NOMO-1 treated with dmso at 0.1 percent for 144 hours (cell line): ENCODE data around the gene STXBP4.
"Not testable (repeated sequence)": the region's sequence is repeated elsewhere in the genome, so short reads cannot be mapped to it uniquely, and the experiment has no call there.

ENCODE experiments used
- DNase-seq: peaks from one replicate; lab custom pipeline; 2025; ENCODE audit not compliant: unreplicated experiment; lab: John Stamatoyannopoulos, UW

STXBP4 gene

DNA sequence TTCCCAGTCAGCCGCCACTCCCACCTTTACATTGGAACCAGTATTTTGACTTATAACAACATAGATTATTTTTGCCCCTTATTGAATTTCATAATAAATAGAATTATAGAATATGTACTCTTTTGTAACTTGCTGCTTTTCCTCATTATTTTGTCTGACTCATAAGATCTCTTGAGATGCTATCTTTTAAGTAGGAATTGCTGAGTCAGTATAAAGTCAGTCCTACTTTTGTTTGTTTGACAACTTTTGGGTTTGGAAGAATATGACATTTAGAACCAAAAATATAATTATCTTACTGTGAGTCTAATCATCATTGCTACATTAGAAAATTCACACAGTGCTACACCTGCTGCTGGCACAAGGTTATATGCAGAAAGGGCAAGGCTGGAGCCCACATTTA, 69.7 kb downstream of the STXBP4 start:
- DNase-seq: no peak

DNA sequence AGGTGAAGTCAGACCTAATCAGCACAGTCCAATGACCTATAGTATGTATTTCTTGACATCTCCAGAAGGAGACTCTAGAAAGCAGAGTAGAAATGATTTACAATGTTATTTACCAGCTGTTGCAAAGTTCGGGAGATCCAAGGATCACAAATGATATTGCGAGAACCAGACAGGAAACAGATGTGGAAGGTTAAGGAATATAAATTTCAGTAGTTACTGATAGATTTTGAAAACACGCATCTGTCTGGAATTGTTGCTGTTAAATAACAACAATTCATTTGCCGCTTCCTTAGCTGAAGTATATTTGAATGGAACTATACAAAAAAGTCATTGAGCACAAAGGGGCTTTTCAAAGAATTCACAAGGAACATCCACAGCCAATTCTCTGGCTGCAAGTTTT, 72.0 kb downstream of the STXBP4 start:
- no peak for DNase-seq

DNA sequence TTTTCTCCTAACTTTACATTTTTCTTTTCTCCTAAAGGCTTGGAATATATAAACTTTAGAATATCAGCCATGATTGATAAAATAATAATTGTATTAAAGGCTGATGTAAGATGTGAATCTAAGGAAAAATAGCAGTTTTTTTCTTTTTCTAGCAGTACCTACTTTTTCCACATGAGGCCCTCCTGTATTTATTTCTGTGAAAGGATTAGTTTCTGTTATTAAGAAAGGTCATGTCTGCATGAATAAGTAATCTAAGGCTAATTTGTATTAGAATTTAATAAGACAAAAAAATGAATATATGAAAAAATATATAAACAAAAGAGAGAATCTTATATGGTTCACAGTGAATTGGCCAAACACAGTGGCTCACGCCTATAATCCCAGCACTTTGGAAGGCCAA, 85.3 kb downstream of the STXBP4 start:
- no peak for DNase-seq

DNA sequence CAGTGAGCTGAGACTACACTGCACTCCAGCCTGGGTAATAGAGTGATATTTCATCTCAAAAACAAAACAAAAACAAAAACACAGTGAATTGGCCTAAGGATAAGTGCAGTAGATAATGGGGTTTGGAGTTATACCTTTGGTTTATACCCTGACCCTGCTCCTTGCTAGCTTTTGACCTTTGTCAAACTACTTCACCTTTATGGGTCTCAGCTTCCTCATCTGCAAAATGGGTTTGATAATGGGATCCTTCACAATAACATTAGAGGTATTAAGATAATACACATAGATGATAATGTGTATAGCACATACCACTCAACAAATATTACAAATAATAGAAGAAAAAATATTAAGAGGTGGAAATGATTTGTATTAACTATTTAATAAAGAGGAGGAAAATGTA, 85.9 kb downstream of the STXBP4 start:
- no peak for DNase-seq

DNA sequence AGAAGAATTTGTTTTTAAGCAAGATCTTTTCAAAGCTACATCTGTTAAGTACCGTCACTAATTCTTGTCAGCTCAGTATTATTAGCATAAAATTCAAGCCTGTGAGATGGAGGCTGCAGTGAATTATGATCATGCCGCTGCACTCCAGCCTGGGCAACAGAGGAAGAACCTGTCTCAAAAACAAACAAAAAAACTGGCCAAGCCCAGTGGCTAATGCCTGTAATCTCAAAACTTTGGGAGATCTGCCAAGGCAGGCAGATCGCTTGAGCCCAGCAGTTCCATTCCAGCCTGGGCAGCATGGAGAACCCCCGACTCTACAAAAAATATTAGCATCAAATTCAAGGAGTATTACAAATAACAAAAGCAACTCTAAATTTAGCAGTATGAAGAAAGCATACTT, 88.0 kb downstream of the STXBP4 start:
- DNase-seq: no peak

DNA sequence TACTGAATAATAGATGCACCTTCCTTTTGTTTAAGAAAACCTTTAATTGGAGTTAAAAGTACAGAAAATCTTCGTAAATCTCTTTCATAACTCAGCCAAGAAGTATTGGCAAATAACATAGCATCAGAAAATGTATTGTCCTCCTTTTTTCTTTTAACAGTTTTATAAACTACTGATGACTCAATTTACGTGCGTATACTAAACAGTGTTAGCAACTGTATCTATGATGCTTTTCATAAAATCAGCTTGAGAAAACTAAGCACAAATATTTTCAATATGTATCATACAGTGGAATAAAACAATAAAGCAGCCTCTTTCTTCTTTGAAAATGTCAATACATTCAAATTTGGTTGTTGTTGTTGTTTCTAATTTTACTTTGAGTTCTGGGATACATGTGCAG, 88.6 kb downstream of the STXBP4 start:
- no peak for DNase-seq

DNA sequence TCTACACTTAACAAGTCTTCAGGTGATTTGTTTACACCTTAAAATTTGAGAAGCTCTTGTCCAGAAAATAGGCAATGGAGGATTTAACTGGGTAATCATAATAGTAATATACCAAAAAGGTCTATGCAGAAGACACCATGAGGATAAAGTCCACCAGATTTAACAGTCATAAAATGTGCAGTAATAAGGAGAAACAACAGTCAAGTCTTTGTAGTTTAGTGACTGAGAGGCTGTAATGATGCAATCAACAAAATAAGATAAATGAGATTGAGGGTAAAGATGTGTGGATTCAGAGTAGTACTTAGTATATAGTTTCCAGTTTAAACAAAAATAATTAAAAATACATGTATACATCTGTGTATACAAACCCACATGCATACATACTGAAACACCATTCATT, 91.2 kb downstream of the STXBP4 start:
- DNase-seq: no peak

DNA sequence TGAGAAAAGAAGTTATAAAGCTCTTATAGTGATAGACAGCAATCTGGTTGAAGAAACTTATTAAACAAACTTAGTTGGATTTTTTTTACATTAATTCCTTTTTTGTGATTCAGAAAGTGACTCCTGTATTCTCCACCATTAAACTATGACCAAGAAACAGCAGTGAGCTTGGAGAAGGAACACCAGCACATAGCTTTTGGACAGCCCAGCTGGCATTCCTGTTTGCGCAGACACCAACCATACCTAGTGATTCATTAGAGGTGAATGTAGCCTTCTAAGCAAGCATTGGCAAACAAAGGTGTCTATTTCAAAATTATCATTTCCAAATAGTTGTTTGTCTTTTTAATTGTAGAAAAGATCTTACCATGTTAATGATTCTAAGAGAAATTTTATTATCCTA, 94.4 kb downstream of the STXBP4 start:
- DNase-seq: no peak

DNA sequence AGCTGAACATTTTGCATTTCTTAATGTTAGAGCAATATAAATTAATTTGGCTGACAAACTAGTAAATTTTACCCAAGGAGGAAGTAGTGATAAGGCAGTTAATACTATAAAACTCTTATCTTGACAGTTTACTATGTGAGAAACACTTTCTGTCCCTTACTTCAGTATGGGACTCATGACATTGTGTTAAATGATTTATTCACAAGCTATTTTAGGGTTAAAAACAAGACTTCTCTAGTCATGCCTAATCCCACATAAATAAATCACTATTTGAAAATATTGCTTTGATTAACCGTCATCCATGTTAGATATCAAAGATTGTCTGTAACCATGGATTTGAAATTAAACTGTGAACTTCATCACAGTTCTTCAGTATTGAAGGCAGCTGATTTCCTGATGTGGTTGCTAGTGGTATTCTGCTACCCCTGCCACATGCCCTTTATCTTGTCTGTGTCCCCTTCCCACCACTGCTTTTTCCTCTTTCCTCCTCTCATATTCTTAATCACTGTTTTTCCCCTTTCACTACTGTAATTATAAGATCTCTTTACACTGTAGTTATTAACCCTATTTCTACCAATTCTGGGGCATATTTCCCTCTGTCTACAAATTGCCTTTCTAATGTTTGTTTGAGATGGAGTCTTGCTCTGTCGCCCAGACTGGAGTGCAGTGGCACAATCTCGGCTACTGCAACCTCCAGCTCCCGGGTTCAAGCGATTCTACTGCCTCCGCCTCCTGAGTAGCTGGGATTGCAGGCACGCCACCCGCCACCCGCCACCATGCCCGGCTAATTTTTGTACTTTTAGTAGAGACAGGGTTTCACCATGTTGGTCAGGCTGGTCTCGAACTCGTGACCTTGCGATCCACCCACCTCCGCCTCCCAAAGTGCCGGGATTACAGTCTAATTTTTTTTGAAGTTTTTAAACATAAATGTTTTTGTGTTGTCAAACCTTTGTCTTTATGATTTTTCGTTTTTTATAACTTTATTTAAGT, 95.6 kb downstream of the STXBP4 start:
- no peak for DNase-seq

DNA sequence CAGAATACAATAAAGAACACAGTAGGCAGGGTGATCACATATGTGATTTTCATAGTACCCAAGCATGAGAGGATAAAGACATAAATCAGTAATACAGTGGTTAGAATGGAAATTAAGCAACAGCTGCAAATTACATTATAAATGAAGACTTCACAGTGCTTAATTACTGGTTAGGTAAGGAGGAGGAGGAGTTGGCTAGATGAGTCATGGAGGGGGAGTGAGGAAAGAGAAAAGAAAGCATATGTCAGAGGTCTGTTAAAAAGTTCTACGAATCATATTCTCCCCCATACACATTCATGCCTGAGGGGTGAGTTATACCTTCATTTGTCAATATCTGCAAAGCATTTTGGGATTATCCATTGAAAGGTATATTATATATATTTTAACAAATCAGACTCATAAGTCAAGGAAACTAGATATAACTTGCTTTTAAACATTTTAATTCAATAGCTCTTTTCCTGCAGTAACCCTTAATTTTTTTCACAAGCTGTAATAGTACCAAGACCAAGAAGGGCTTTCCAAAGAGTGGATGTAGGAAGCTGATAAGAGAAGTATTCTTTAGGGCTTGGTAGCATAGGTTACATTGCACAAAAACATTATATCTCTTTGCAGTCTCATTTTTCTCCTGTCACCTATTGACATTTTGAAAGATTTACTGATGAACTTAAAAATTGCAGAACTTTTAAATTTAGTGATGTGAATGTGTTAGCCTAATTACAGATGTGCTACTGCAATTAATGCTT, 99.3 kb downstream of the STXBP4 start:
- peak; percentile 80 for DNase-seq

DNA sequence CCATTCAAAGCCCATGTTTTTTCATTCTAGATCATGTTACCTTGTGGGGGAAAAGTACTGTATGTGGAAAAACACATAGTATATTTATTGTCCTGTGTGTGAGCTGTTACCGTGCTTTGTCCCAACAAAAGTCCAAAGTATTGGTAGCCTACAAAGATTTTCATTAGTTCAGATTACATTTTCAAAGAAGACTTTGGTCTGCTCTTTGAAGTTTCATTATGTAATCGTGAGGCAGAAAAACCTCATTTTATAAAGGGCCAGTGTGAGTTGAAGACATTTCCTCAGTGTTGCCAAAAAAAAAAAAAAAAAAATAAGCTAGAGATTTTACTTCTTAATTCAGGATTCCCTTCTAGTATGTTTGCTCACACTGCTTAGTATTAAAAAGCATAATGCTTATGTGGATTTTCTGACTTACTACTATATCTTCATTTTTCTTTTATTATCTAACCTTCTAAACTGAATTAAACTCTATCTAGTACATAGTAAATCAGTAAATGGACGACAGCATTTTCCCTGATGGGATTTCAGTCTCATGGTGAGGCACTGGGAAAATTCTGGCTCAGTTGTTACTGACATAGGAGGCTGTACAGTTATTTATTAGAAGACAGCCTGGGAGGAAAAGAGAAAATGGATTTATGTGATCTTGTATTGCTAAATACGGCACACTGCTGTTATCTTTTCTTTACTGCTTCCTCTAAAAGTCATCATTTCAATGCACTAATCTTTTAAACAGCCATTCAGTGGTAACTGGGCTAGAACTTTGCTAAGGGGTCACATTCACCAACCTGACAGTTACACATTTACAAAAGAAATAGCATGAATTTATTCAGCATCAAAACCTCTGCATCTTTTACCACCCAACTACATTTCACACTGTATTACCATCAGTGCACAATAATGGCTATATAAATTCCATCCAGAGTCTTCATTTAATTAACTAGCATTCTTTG, 100.6 kb downstream of the STXBP4 start:
- DNase-seq: peak; percentile 8

DNA sequence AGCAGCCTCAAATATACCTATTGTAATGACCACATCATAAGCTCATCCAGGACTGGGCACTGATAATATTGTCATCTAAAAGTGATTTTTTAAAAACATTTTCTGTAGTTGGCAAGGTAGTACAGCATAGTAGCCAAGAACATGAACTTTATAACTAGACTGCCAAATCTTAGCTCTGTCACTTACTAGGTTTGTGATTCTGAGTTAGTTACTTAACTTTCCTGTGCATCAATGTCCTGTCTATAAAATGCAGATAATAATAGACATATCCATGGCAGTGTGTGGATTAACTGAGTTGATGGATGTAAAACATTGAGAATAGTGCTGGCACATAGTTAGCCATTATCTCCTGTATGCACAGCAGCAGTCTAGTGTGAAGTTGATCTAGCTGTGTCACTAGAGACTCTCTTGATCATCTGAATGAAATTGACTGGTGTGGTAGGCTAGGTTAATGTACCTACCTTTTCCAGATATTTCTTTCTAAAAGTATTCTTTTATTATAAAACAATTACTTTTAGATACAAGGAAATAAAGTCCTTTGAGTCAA, 101.5 kb downstream of the STXBP4 start:
- DNase-seq: no peak

DNA sequence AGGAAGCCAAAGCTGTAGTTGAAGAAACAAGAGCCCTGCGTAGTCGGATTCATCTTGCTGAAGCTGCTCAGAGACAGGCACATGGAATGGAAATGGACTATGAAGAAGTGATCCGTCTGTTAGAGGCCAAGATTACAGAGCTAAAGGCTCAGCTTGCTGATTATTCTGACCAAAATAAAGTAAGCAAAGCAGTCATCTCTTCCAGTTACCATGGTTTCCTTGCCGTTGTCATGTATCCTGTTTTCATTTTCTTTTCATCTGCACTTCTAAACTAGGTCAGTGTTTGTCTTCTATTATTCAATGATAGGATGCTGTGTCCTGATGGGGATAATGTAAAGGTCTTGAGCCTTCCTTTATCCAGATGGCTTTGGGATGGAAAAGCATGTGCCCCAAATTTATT, 104.3 kb downstream of the STXBP4 start:
- no peak for DNase-seq

DNA sequence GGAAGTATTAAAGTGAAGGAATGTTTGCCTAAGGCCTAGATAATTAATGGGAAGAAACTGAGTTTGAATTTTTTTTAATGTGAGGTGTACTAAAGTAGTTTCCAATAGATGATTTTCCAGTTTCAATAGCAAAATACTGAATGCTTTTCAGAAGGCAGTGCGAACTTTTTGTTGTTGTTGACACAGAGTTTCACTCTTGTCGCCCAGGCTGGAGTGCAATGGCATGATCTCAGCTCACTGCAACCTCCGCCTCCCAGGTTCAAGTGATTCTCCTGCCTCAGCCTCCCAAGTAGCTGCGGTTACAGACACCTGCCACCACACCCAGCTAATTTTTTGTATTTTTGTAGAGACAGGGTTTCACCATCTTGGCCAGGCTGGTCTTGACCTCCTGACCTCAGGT, 104.9 kb downstream of the STXBP4 start:
- not testable (repeated sequence) for DNase-seq

DNA sequence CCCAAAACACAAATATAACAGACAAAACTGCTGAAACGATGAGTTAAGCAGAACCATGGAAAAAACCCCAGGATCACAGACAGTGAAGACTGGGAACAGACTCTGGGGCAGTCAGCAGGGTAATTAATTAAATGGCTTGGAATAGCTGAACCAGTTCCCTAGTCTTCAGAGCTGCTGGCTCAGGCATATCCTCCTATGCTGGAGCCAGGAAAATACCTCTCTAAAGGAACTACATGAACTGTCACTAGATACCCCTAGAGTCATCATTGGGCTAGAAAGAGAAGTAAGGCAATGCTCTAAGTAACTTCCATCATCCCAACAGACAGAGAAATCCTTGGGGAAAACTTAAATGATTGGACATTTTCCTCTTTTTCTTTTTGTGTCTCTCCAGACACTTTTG, 113.0 kb downstream of the STXBP4 start:
- DNase-seq: no peak

DNA sequence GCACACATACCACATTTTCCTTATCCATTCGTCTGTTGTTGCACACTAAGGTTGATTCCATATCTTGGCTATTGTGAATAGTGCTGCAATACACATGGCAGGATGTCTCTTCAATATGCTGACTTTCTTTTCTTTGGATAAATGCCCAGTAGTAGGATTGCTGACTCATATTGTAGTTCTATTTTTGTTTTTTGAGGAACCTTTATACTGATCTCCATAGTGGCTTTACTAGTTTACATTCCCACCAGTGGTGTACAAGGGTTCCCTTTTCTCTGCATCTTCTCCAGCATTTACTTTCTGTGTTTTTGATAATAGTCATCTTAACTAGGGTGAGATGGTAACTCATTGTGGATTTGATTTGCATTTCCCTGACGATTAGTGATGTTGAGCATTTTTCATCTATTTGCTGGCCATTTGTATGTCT, 118.1 kb downstream of the STXBP4 start:
- DNase-seq: no peak

DNA sequence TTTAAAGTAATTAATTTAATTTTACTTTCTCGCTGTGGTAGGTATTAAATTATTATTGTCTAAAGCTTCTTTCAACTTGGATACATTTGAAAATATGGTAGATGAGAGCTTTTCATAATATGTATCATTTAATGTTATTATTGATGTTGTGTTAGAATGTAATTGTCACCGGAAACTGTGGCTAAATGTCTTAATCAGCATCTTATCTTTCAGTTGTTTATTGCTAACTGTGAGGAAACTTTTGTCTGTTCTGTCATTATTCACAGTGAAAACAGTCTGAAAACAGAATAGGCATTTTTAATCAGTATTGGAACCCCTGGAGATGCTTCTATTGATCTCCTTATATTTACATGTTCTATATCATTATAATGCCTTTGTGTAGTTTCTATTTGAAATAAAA, 120.7 kb downstream of the STXBP4 start:
- DNase-seq: no peak

DNA sequence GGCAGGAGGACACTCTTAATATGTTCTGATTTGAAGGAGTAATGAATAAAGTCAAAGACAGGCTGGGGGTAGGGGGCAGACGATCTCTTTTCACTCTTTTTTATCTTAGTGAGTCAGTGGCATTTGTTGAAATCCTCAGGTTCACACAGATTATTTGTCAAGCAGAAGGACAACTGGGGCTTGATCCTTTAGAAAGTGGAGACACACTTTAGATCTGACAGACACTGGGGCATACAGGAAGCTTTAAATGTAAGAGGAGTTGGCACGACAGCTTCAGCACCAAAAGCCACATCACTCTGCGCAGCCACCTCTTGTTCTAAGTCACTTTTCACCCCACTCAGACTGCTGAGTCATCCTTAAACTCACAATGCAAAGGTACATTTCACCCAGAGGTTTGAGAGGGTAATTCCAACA, 121.5 kb downstream of the STXBP4 start:
- DNase-seq: no peak

DNA sequence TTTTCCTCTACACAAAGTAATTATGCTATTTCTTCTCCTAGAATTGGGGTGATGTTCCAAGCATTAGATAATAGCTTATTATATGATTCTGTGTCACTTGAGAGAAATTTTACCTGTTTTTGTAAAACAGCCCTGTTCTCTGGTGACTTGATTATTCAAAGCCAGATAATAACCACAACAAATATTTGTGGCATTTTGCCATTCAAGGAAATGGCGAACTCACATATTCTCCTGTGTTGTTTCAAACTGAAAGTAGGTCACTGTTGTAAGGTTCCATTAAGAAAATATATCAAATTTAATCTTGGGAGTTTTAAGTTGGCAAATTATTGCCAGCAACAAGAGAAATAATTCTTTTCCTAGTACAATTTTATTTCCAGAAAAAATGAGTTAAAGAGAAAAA, 124.8 kb downstream of the STXBP4 start:
- no peak for DNase-seq

DNA sequence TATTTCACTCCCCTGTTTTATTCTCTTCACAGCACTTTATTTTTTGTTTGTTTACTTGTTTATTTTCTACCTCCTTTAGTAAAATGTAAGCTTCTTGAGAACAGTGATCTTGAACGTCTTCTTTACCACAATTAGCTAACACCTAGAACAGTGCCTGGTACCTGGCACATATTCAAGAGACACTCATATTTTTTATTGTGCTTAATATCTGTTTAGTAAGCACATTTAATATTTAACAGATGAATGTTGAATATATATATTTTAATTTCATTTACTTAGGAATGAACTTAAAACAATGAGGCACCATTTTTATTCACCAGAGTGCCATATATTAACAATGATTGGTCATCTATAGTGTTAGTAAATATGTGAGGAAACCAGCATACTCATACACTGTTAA, 130.2 kb downstream of the STXBP4 start:
- no peak for DNase-seq

DNA sequence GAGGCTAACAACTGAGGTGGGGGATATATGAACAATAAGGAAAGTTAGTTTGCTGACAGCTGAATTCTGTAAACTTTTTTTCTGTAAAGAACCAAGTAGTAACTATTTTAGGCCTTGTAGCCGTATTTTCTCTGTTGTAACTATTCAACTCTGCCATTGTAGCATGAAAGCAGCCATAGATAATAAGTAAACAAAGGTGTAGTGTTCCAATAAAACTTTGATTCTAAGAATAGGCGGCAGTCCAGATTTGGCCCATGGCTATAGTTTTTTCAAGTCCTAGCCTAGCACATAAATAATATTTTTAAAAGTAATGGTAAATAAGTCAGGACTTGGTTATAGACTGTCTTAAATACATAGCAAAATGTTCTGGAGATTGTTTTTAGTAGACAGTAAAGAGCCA, 142.0 kb downstream of the STXBP4 start:
- no peak for DNase-seq
